EH (cell line): ENCODE results near the gene ENAH.
"Not testable (repeated sequence)": the region's sequence is repeated elsewhere in the genome, so short reads cannot be mapped to it uniquely, and the experiment has no call there.

Experiments
- DNase-seq: peaks from one replicate; pipeline ENCODE4 v3.0.0-alpha.2; 2015; ENCODE audit warnings: low read depth

The ENAH gene

GRCh38 chr1:225652729-225653462 is at the start of gene ENAH:
ENAH (minus strand) TSS chr1:225653123; CDS start chr1:225652690, 433 bp downstream.
- peak; percentile 87 for DNase-seq

GRCh38 chr1:225700889-225701465 is 48.1 kb upstream of the ENAH start:
- peak; percentile 19 for DNase-seq

GRCh38 chr1:225700164-225700821 is 47.4 kb upstream of the ENAH start:
- DNase-seq, result peak; percentile 99

- peak; percentile 14 for DNase-seq
These were observed 46.4 kb upstream of the ENAH start for GRCh38 chr1:225699336-225699735.

GRCh38 chr1:225698194-225698593 is 45.3 kb upstream of the ENAH start:
- DNase-seq, result not testable (repeated sequence)

- DNase-seq, result no peak
These were observed 44.5 kb upstream of the ENAH start for GRCh38 chr1:225697428-225697827.

- DNase-seq, result peak; percentile 51
These were observed 42.8 kb upstream of the ENAH start for GRCh38 chr1:225695578-225696337.

- peak; percentile 58 for DNase-seq
These were observed 41.3 kb upstream of the ENAH start for GRCh38 chr1:225694151-225694603.

GRCh38 chr1:225693697-225694096 is 40.8 kb upstream of the ENAH start:
- not testable (repeated sequence) for DNase-seq

- DNase-seq, result no peak
These were observed 40.3 kb upstream of the ENAH start for GRCh38 chr1:225693085-225693696.

- no peak for DNase-seq
These were observed 39.6 kb upstream of the ENAH start for GRCh38 chr1:225692517-225692879.

GRCh38 chr1:225691861-225692516 is 39.1 kb upstream of the ENAH start:
- DNase-seq, result peak; percentile 82

GRCh38 chr1:225691377-225691776 is 38.5 kb upstream of the ENAH start:
- DNase-seq, result peak; percentile 58

GRCh38 chr1:225689882-225690459 is 37.0 kb upstream of the ENAH start:
- DNase-seq, result peak; percentile 18

- DNase-seq, result no peak
These were observed 35.4 kb upstream of the ENAH start for GRCh38 chr1:225688345-225688744.

GRCh38 chr1:225685476-225686176 is 32.7 kb upstream of the ENAH start:
- DNase-seq, result no peak

- DNase-seq, result no peak
These were observed 31.8 kb upstream of the ENAH start for GRCh38 chr1:225684741-225685140.

GRCh38 chr1:225681231-225681630 is 28.3 kb upstream of the ENAH start:
- no peak for DNase-seq

GRCh38 chr1:225678545-225678944 is 25.6 kb upstream of the ENAH start:
- no peak for DNase-seq

- DNase-seq, result no peak
These were observed 24.6 kb upstream of the ENAH start for GRCh38 chr1:225677350-225678124.
